Endothelial cell of umbilical vein (primary cell): Measurements from ENCODE around the gene PSTPIP1. TPM values are rescaled to one million over a fixed set of nuclear protein-coding genes. Genes with fewer than 3 reads are reported as not detected.

Experiments
- BruUV-seq: library from RNA; stranded (reverse); fragments of 400-500 nt; replicated peaks from 2 replicates; lab custom pipeline; 2021; lab: Mats Ljungman, UMichigan
- CTCF ChIA-PET: fragments of 300-600, 350-600 bp; sonication (Branson Sonifier 250); formaldehyde crosslinking; loops from one replicate; lab custom pipeline; 2021; ENCODE audit warnings: antibody characterized with exemption, inconsistent platforms; lab: Charles Lee
- POLR2A ChIA-PET: fragments of 300-600, 350-600 bp; sonication (Branson Sonifier 250); formaldehyde crosslinking; loops from one replicate; lab custom pipeline; 2021; ENCODE audit warnings: antibody characterized with exemption, inconsistent platforms; lab: Charles Lee
- DNase-seq: peaks from one replicate; pipeline ENCODE4 v3.0.0-alpha.2; 2011; ENCODE audit warnings: low read depth, low spot score
- FAIRE-seq: peaks from 2 replicates; lab custom pipeline; 2011; peaks lifted over from hg19 to GRCh38; lab: Jason Lieb, UNC
- H2AFZ ChIP-seq: 2 replicates; pipeline ENCODE4 v1.6.0; 2012; ENCODE audit warnings: low read depth, low read length, control low read depth, inconsistent platforms
- H3K27ac ChIP-seq: 2 replicates; pipeline ENCODE4 v1.5.1; 2011; ENCODE audit warnings: low read depth, mild to moderate bottlenecking, control low read depth, low read length, moderate library complexity; ENCODE audit not compliant: insufficient read depth
- H3K27me3 ChIP-seq, 2 experiments: 2 replicates each; pipeline versions ENCODE4 v1.6.0 to v1.6.1; 2011; ENCODE audit warnings: low read length in 2 of 2, mixed read lengths in 1 of 2; ENCODE audit not compliant: control insufficient read depth in 2 of 2, insufficient read depth in 2 of 2
- H3K36me3 ChIP-seq, 2 experiments: 2 replicates in 1 of 2; 3 replicates in 1 of 2; pipeline ENCODE4 v1.5.1; 2011; ENCODE audit warnings: low read length in 2 of 2, mild to moderate bottlenecking in 1 of 2, moderate library complexity in 1 of 2; ENCODE audit not compliant: control insufficient read depth in 2 of 2, insufficient read depth in 2 of 2; ENCODE audit errors: extremely low read depth in 1 of 2
- H3K4me1 ChIP-seq: 3 replicates; pipeline ENCODE4 v1.5.1; 2011; ENCODE audit warnings: mild to moderate bottlenecking, low read length; ENCODE audit not compliant: control insufficient read depth, insufficient read depth; ENCODE audit errors: extremely low read depth
- H3K4me2 ChIP-seq: 2 replicates; pipeline ENCODE4 v1.6.1; 2011; ENCODE audit warnings: low read length, control low read depth, mixed read lengths; ENCODE audit not compliant: insufficient read depth
- H3K4me3 ChIP-seq, 3 experiments: fragments of 200-600 bp in 1 of 3; sonication (generic), shearing (Covaris generic) in 1 of 3; replicated peaks in 1 of 3; 2 replicates each; pipeline ENCODE4 v1.5.1; 2011 to 2016; ENCODE audit warnings: control low read depth in 3 of 3, low read length in 3 of 3, mild to moderate bottlenecking in 2 of 3, inconsistent platforms in 1 of 3, low read depth in 1 of 3, moderate library complexity in 1 of 3; ENCODE audit not compliant: insufficient read depth in 1 of 3
- H3K79me2 ChIP-seq: 2 replicates; pipeline ENCODE4 v1.6.0; 2012; ENCODE audit warnings: low read length, inconsistent platforms; ENCODE audit not compliant: control insufficient read depth, insufficient read depth
- H3K9ac ChIP-seq: replicated peaks from 2 replicates; pipeline ENCODE3; 2011; ENCODE audit warnings: low read length, control low read depth; ENCODE audit not compliant: insufficient read depth; ENCODE audit errors: extremely low read depth
- H3K9me1 ChIP-seq: replicated peaks from 3 replicates; pipeline ENCODE4 v1.6.0; 2011; ENCODE audit warnings: mild to moderate bottlenecking, low read length; ENCODE audit not compliant: control insufficient read depth, insufficient read depth; ENCODE audit errors: extremely low read depth
- H3K9me3 ChIP-seq: replicated peaks from 2 replicates; pipeline ENCODE4 v1.5.1; 2012; ENCODE audit warnings: low read length, inconsistent platforms; ENCODE audit not compliant: control insufficient read depth, insufficient read depth
- H4K20me1 ChIP-seq: replicated peaks from 2 replicates; pipeline ENCODE3; 2011; ENCODE audit warnings: mild to moderate bottlenecking, low read length; ENCODE audit not compliant: control insufficient read depth, insufficient read depth; ENCODE audit errors: extremely low read depth
- EZH2 ChIP-seq: IDR thresholded peaks from 2 replicates; pipeline ENCODE4 v1.6.1; 2012; ENCODE audit warnings: borderline replicate concordance, low read depth, mild to moderate bottlenecking, moderate library complexity, low read length, inconsistent platforms; ENCODE audit not compliant: severe bottlenecking
- FOS ChIP-seq: IDR thresholded peaks from 2 replicates; pipeline ENCODE4 v1.6.1; 2011; ENCODE audit warnings: mild to moderate bottlenecking, low read length, moderate library complexity, borderline replicate concordance; ENCODE audit not compliant: insufficient read depth
- GATA2 ChIP-seq: IDR thresholded peaks from 2 replicates; pipeline ENCODE4 v1.7.0; 2011; ENCODE audit warnings: low read depth, mild to moderate bottlenecking, moderate library complexity, mixed read lengths, low read length; ENCODE audit not compliant: insufficient read length, insufficient read depth
- JUN ChIP-seq: IDR thresholded peaks from 2 replicates; pipeline ENCODE4 v1.6.1; 2011; ENCODE audit warnings: borderline replicate concordance, low read depth; ENCODE audit not compliant: insufficient read length, insufficient read depth
- MYC ChIP-seq: IDR thresholded peaks from one replicate; pipeline ENCODE4 v1.6.1; 2011; ENCODE audit warnings: mild to moderate bottlenecking, low read depth, low read length
- POLR2A ChIP-seq: IDR thresholded peaks from 2 replicates; pipeline ENCODE4 v1.6.1; 2012; ENCODE audit warnings: low read depth, mild to moderate bottlenecking, control low read depth, low read length
- POLR2AphosphoS5 ChIP-seq: IDR thresholded peaks from 2 replicates; pipeline ENCODE4 v1.6.1; 2012; ENCODE audit warnings: low read depth, mild to moderate bottlenecking, control low read depth, low read length, moderate library complexity; ENCODE audit not compliant: insufficient read depth
- dilution Hi-C: fragments of 300-500 bp; cut with MboI; formaldehyde crosslinking; loops from one replicate; pipeline ENCODE4 v1.15.0; 2019; ENCODE audit warnings: low sequenced_read_pairs; ENCODE audit not compliant: extremely low pct_ligation_motif_present
- intact Hi-C: fragments of 100-400 bp; cut with micrococcal nuclease; formaldehyde crosslinking; loops from one replicate; pipeline ENCODE4 v1.10.0; 2022
- polyA plus RNA-seq, 4 experiments: library from polyadenylated mRNA; depleted of rRNA in 3 of 4; stranded (reverse) in 3 of 4; unstranded in 1 of 4; fragments of >200 nt; gene quantifications; 2 replicates each; pipeline versions ENCODE4 v1.2.1 to v1.2.3, GENCODE V29; 2011 to 2012; ENCODE audit warnings: missing spikeins in 1 of 4
- total RNA-seq: library from RNA; stranded (reverse); gene quantifications from 2 replicates; pipeline ENCODE4 v1.2.3, GENCODE V29; 2021
- TF ChIP-seq, protein P1 (sequence below): IDR thresholded peaks from 2 replicates; pipeline ENCODE4 v1.6.1; 2011; ENCODE audit not compliant: insufficient read depth, insufficient read length
- TF ChIP-seq, protein P2 (sequence below), 2 donors: IDR thresholded peaks; 1 replicate in 1 of 2; 2 replicates in 1 of 2; pipeline ENCODE4 v1.5.1; 2011; ENCODE audit warnings: low read length in 2 of 2, mild to moderate bottlenecking in 2 of 2, moderate library complexity in 2 of 2, control low read depth in 1 of 2, inconsistent platforms in 1 of 2, low read depth in 1 of 2; ENCODE audit not compliant: insufficient read depth in 1 of 2; ENCODE audit errors: extremely low read depth in 1 of 2

The PSTPIP1 gene
- total and polyA plus RNA-seq, 2 donors (not counting 3 experiments of a cell fraction or from before 2014, with no cell fraction given), result not detected

DNA sequence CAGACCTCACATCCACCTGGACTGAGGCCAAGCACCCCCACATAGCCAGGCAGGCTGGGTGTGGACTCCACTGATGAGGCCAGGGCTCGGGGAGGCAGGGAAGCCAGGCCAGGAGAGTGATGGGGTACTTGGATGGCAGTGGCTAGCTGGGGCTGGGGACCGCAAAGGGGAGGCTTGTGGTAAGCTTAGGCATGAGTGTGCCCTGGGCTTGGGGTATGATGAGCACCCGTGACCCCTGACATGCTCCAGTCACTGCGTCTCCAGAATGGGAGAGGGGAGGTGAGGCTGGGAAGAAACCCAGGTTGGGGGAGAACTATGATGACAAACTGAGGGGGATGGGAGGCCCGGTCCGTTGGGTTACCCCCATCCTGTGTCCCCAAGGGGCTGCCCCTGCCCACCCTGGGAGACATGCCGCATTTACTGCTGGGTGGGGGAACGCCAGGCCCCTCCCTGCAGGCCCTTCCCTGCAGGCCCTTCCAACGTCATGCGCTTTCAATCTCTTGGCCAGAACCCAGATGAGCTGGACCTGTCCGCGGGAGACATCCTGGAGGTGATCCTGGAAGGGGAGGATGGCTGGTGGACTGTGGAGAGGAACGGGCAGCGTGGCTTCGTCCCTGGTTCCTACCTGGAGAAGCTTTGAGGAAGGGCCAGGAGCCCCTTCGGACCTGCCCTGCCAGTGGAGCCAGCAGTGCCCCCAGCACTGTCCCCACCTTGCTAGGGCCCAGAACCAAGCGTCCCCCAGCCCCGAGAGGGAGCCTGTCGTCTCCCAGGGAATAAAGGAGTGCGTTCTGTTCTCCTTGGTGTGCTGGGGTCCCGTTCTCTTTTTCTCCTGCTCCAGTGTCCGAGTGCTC is 41.8 kb downstream of the PSTPIP1 start:
- Histone ChIP-seq H3K36me3 (peaks cover 0 to 4% of the 10 kb centered on the region in 2 experiments), H3K79me2 (no peaks in the 10 kb centered on the region), H3K9me1 (no peaks in the 10 kb centered on the region), H3K4me1 (no peaks in the 10 kb centered on the region), H3K4me3 (no peak overlapping the region), H3K9me3 (no peaks in the 10 kb centered on the region), H3K27ac (no peak overlapping the region), H3K27me3 (no peaks in the 10 kb centered on the region), H2AFZ (no peak overlapping the region), H3K9ac (no peak overlapping the region), H4K20me1 (no peaks in the 10 kb centered on the region), H3K4me2 (no peak overlapping the region)
- intact Hi-C loops (no loop called here), dilution Hi-C loops (no loop called here)
- TF ChIP-seq GATA2 (no peak), POLR2A (peak; percentile 25)
- BruUV-seq, result no TSS peak
- no peak for DNase-seq
- CTCF ChIA-PET, result interaction anchor here (0.8 to 3.3 kb wide), 8 partner anchors 10 to 506 kb away, joined by 3 to 18 read pairs (median 4); partner anchors contain the start of gene TSPAN3
- FAIRE-seq, result no peak
- POLR2A ChIA-PET, result no interaction called here

DNA sequence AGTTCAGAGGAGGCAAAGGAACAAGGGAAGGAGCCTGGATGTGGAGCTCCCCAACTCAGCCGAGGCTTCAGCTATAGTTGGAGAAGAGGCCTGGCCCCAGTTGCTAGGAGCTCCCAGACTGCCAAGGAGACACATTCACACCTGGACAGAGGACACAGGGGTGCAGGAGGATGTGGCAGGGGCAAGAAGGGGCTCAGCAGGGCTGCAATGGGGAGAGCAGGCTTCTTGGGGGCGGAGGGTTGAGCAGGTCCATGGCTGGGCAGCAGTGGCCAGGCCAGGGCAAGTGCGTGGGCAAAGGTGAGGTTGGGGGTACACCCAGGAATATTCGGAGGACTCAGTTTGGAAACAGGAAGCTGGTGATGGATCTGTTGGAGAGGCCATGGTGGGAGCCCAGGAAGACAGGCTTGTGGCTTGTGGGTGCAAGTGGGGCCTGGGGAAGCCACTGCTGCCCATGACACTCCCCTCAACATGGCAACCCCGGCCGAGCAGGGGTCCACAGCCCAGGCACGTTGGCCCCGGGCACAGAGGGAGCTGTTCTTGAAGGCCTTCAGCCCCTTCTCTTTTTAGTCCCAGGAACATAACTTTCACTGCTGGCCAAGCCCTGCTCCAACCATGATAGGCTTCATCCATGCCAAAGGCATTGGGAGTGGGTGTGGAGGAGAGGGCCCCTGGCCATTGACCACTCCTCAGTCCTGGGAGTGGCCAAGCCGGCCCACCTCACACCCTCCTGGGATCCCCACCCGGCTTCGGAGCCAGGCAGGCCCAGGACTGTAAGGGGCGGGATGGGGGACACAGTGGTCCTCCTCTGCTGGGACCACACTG is 42.7 kb downstream of the PSTPIP1 start:
- Histone ChIP-seq H3K27me3 (no peaks in the 10 kb centered on the region), H3K9me1 (no peaks in the 10 kb centered on the region), H3K4me2 (no peak overlapping the region), H3K9me3 (no peaks in the 10 kb centered on the region), H3K9ac (no peak overlapping the region), H3K79me2 (no peaks in the 10 kb centered on the region), H4K20me1 (no peaks in the 10 kb centered on the region), H3K36me3 (peaks cover 0 to 5% of the 10 kb centered on the region in 2 experiments), H3K27ac (no peak overlapping the region), H3K4me1 (no peaks in the 10 kb centered on the region), H3K4me3 (no peak overlapping the region), H2AFZ (no peak overlapping the region)
- FAIRE-seq (no peak), DNase-seq (no peak)
- CTCF ChIA-PET, result interaction anchor here (1.7 to 2.2 kb wide), 3 partner anchors 11 to 506 kb away, joined by 4 to 17 read pairs (median 7); no protein-coding TSS in a partner anchor
- BruUV-seq, result no TSS peak
- dilution Hi-C loops (no loop called here), intact Hi-C loops (no loop called here)
- TF ChIP-seq GATA2 (no peak), MYC (no peak), POLR2A (no peak), JUN (no peak), POLR2AphosphoS5 (no peak), EZH2 (no peak), FOS (no peak)
- TF ChIP-seq, protein P1, sequence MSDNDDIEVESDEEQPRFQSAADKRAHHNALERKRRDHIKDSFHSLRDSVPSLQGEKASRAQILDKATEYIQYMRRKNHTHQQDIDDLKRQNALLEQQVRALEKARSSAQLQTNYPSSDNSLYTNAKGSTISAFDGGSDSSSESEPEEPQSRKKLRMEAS, result no peak
- TF ChIP-seq, protein P2, sequence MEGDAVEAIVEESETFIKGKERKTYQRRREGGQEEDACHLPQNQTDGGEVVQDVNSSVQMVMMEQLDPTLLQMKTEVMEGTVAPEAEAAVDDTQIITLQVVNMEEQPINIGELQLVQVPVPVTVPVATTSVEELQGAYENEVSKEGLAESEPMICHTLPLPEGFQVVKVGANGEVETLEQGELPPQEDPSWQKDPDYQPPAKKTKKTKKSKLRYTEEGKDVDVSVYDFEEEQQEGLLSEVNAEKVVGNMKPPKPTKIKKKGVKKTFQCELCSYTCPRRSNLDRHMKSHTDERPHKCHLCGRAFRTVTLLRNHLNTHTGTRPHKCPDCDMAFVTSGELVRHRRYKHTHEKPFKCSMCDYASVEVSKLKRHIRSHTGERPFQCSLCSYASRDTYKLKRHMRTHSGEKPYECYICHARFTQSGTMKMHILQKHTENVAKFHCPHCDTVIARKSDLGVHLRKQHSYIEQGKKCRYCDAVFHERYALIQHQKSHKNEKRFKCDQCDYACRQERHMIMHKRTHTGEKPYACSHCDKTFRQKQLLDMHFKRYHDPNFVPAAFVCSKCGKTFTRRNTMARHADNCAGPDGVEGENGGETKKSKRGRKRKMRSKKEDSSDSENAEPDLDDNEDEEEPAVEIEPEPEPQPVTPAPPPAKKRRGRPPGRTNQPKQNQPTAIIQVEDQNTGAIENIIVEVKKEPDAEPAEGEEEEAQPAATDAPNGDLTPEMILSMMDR (IDR thresholded peaks at IDR 0.05; ENCODE audit: extremely low read depth in 1 of 2, insufficient read depth in 1 of 2, low read depth in 1 of 2, low read length in 2 of 2), result no peak
- POLR2A ChIA-PET, result no interaction called here
